GM18909 (cell line): ENCODE data around the gene KAT6B.

Source experiments
- ATAC-seq: cut with Tn5 transposase; IDR thresholded peaks from one replicate; pipeline ENCODE4 v1.9.1; 2021; ENCODE audit warnings: mild to moderate bottlenecking; ENCODE audit not compliant: unreplicated experiment, poor library complexity

Gene KAT6B

DNA sequence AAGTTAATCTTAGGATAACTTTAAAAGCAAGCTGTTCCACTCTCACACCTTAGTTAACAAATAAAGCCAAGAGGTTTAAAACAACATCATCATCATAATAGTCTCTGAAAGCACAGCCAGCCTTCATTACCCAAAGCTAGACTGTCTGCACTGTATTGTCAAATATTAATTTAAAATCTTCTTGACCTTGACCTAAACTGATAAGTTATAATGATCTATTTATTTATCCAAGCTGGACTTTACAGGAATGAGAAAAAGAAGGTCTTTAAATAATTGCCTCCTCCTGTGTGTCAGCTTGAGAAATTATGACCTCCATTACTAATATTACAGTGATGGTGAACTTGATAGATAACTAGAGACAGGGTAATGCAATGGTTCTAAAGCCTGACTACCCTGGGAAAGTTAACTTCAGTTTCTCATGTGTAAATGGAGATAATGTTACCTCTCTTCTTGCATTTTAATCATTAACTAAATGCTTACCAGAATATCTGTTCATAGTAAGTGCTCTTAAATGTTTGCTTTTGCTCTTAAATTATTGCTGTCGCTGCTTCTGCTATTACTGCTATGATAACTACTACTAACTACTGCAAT is 111.0 kb downstream of the KAT6B start:
- ATAC-seq, result no peak

DNA sequence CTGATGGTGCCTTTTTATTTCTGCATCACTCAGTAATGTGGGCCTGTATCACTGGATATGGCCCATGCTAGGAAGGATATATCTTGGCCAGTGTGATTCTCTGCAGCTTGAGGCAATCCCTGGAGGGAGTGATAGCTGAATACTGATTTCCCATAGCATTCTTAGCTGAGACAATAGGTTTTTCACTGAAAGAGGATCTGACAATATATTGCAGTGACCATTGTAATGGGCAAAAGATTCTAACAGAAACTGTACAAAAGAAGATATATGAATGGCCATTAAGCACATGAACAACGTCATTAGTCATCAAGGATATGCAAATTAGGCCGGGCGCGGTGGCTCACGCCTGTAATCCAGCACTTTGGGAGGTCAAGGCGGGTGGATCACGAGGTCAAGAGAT is 117.8 kb downstream of the KAT6B start:
- ATAC-seq, result no peak

DNA sequence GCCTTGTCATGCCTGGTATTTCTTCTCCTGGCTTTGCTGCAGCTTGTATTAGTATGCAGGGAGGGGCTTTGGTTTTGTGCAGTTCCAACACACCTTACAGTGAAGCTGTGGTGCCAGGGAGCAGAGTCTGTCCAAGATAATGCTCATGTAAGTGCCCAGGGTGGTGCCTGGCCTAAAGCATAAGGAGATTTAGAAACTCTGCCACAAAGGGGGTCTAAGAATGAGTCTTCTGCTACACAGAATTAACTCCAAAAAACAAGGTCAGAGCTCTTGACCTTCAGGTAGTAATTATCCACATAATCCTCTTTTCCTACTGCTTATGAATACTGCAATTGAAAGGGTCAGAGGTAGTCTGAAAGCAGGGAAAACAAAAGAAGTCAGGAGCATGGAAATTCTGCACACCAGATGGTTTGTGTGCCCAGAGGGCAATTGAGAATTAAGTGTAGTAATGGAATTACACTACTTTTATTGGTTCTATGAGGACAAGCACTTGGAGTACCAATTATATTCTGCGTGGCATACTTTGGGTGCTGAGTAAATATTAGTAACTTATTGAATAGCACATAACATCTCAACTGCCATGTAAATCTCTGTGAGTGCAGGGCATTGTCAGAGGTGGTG is 121.5 kb downstream of the KAT6B start:
- ATAC-seq, result no peak

DNA sequence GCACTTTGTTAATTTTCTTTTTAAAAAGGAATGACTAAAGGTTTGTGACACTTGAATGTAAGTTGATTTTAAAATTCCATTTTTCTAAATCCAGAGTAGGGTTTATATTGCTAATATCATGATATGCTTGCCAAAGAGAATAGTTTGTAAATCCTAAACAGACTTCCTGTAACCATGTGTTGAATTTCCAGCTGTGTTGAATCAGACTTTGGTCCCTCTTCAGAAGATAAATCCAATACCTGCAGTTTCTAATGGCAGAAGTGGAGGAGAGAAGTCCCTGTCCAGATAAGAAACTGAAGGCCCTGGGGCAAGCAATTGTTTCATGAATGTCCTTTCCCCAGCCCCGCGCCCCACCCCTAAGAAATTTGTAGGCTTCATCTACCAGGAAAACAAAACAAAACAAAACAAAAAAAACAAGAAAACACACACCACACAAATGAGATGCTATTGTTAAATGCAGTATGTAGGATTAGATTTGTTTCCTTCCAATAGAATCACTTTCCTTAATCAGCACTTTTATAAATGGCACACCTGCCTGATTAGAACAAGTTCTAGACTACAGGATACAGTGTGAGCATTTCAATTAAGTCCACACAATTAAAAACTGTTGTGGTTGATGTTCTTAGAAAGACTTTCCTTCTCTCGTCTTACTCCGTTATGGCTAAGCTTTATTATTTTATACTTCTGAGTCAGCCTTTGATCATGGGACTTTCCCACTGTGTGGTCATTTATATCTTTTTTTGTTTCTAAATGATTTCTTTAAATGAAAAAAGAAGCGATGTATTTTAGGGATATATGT is 122.8 kb downstream of the KAT6B start:
- no peak for ATAC-seq

DNA sequence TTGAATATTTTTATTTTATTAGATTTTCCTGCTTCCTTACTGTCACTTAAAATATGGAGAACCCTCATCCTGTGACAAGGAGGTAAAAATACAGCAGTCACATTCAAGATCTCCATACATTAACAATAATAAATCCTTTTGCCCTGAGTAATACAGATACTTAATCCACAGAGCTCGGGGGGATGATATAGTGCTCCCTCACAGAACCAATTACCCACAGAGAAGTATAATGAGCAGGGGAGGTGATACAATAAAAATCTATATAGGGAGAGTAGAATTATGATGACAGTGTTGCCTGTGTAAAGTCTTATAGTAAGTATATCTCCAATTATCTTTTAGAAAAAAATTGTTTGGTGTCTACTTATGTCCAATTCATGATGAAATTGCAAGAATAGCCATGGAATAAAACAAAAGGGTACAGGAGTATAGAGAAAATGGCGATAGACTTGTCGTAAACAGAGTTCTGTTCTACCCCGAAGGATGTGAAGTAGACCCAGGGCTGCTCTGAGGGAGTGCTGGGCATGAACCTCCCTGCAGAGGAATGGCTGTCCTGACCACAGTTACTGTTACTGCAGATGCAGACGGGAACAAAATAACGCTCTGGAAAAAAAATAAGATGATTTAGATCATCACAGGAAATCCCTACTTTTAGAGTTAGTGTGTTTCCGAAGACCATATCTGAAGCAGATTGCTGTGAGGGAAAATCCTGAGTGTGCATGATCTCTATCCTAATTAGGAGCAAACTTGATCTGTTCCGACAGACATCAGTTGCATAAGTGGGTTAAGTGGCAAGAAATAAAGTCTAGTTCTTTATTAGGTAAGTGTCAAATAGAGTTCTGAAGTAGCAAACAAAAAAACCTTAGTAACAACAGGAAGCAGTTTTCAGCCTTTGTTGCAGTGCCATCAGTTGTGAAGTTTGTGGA is 123.7 kb downstream of the KAT6B start:
- ATAC-seq, result no peak

DNA sequence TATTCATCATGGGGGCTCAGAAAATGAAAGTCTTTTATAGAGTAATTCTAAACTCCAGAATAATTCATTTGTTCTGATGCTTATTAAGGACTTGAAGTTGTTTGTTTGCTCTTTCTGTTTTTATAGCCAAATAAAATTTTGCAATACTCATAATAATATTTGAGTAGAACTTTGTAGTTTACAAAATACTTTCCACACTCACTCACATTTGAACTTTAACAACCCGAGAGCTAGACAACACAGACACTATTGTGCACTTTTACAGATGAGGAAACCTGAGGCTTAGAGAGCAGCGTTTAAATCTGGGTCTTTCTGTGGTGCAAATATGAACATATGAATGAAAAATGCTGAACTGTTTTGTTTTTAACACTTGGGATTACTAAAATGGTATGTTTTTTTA is 126.8 kb downstream of the KAT6B start:
- ATAC-seq, result no peak

DNA sequence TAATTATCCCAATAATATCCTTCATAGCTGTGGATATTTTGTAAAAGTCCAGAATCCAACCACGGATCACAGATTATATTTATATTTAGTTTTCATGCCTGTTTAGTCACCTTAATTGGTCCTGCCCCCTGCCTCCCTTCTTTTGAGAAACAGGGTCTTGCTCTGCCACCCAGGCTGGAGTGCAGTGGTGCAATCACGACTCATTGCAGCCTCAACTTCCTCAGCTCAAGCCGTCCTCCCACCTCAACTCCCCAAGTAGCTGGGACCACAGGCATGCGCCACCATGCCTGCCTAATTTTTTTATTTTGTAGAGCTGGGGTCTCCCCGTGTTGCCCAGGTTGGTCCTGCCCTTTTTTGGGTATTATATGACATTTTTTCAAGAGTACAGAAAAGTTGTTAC is 129.4 kb downstream of the KAT6B start:
- no peak for ATAC-seq

DNA sequence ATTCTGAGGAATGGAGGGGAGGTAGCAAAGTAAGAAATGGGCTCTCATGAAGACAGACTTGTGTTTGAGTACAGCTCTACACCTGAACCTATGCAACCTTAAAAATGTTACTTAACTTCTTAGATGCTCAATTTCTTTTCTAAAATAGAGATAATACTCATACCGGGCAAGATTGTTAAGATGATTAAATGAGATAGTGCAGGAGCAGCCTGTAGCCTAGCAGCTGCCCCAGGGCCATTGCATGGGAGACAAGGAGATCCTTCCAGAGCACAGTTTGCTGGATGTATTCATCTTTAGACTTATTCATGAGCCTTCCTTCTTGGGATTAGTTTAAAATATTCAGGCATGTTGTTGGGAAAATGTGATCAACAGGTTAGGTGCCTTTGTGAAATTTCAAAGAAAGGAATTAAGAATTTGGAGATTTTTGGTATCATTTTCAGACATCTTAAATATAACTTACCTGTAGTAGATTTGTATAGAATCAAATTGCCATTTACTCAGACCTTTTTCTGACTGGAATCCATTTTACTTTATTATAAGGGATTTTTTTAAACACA is 130.2 kb downstream of the KAT6B start:
- no peak for ATAC-seq

DNA sequence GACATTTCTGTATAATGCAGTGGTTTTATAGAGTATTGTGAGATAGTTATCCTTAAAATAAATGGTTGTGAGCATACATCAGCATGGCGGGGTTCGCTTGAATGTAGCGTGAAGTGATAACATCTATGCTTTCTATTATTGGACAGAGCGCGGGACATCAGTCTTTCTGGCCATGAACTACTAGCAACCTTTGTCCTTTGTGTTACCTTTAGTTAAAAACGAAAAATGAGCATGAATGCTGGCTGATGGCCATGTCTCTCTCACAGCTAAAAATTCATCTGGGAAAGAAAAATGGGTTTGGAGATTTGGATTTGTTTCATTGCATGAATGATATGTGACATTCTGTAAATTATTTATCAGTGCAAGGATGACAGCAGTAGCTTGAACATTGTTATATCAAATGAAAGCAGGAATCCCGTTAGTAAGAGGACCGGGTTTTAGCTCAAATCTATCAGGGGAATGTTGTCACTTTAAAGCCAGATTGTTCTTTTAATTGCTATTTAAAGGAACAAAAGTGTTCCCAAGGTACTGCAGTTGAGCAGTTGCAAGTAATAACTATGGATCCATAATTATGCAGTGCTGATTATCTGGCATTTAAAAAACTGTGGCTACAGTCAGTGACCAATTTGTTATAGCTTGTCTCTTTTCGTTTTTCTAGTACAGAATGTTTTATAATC is 131.0 kb downstream of the KAT6B start:
- no peak for ATAC-seq

DNA sequence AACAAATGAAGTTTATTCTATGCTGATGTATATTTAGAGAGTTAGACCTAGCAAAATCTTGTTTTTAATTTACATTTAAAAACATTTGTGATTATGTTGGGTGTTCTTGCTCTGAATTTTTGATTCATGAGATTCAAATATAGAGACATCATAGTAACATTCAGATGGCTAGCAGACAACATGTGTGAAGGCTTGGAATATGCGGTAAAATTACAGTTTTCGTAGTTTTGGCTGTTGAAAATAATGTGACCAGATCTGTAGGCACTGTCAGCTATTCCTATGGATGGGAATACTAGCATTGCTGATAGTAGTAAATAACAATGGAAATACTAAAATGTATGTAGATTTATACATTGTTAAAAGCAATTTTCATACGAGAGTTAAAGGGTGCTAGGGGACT is 131.9 kb downstream of the KAT6B start:
- no peak for ATAC-seq

DNA sequence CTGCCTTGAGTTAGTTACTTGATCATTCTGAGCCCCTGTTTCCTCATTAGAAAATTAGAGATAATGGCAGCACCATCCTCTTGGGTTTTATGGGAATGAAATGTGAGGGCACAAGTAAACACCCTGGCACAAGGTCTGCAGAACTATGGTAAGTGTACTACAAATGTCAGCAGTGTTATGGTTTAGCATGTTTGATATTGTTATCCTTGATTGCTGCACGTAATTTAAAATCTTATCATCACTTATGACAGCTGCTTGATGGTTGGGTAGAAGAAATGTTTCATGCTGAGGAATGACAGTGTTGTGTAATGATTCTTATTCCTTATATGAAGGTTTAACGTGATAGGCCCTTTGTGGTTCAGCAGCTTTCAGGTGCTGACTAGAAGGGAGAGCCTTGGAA is 134.3 kb downstream of the KAT6B start:
- ATAC-seq, result no peak

DNA sequence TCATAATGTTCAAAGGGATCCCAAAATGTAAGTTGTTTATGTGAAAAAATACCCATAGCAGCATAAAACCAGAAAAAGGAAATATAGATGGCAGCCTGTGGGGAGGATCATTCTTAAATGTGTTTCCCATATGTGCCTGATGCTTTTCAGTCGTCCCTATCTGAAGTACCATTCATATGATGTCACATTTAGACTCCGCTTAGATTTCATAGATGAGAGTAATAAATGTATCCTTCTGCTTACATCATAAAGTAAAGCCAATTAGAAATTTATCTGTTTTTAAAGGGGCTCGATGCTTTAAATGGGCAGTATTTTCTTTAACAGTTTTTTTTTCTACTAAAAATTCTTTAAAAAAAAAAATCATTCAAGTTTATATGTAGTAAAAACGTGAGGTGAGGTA is 136.1 kb downstream of the KAT6B start:
- no peak for ATAC-seq

DNA sequence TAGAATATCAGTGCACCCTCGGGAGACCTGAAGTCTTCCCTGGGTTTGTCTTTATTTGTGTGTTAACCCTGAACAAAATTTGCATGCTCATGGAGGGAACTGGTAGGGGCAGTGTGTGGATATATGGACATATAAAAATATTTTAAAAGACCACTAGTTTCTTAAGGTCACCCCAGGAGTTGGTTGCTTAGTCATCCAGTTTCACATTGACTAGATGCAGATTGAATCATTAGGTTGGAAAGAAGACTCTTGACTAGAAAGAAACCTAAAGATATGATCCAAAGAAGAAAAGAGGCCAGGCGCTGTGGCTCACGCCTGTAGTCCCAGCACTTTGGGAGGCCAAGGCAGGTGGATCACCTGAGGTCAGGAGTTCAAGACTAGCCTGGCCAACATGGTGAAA is 137.1 kb downstream of the KAT6B start:
- peak; percentile 57 for ATAC-seq

DNA sequence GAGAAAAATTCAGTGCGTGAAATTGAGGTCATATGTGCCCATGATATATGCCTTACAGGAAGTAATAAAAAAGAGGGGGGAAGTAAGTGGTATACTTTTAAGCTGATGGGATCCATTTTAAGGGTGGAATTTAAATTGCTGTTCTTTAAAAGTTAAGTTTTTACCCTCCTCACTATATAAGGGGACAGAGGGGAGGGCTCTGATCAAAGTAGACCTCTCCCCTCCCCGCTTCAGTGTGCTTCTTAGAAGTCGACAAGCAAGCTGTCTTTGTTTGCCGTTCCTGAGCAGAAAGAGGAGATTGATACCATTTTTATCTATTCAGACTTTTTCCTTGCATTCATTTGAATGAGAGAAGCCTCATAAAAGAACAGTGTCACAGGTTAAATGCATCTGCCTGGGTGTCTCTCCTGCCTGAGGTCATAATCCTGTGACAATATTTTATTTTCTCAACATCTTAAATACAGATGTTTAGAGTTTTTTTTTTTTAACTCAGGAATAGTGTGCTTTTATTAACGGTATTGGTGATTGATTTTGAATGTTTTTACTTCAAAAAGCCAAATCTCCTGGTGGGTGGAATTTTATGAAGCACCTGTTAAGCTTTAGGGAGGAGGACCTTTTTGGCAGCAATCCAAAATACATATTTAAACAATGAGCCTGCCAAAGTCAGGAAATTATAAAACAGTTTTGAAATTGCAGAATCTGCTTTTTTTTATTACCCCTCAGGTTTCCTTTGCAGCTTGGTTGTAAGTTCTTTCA is 141.7 kb downstream of the KAT6B start:
- ATAC-seq, result no peak

DNA sequence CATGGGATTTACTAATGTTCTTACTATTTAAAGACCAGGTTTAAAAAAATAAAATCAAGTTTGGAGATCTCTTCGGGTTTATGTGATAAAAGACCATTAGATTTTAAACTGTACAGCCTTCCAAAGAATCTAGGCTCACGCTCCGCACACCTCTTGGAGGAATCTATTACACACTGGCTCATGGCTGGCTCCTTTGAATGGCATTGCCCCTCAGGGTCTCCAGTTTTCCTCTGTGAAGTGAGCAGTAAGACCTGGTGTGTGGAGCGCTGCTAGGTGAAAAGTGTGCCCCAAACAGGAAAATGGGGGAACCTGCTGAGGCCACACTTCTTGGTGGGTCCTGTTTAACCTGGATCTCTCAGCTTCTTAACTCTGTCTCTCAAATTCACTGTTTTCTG is 142.3 kb downstream of the KAT6B start:
- ATAC-seq, result no peak

DNA sequence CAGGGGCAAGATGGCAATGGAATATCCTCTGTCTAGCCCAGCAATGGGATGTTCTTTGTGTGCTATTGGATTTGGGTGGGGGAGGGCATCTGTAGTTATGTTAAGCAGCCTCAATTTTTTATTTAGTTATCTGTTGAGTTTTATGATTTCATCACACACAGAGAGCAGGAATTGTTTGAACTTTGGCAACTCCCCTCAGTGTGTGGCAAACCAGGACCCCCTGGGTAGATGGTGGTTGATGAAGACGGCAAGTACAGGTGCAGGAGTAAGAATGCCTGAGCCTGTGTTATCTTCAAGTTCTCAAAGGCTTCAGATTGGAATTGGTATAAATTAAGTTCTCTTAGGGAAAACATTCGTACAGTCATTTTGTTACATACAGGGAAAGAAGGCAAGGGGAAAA is 142.7 kb downstream of the KAT6B start:
- ATAC-seq, result no peak

DNA sequence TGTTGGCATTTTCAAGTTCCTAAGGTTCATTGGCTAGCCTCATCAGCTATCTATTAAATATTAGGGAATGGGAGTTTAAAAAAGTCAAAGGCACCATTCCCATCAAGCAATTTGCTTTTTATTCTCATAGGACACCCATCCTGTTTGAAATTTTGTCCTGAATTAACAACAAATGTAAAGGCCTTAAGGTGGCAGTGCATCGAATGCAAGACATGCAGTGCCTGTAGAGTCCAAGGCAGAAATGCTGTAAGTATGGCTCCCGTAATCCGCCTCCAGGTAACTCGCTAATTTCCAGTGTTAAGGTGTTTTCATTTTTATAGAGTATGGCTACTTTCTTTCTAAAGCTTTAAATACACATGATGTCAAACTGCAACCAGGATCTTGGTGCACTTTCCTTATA is 143.1 kb downstream of the KAT6B start:
- no peak for ATAC-seq

DNA sequence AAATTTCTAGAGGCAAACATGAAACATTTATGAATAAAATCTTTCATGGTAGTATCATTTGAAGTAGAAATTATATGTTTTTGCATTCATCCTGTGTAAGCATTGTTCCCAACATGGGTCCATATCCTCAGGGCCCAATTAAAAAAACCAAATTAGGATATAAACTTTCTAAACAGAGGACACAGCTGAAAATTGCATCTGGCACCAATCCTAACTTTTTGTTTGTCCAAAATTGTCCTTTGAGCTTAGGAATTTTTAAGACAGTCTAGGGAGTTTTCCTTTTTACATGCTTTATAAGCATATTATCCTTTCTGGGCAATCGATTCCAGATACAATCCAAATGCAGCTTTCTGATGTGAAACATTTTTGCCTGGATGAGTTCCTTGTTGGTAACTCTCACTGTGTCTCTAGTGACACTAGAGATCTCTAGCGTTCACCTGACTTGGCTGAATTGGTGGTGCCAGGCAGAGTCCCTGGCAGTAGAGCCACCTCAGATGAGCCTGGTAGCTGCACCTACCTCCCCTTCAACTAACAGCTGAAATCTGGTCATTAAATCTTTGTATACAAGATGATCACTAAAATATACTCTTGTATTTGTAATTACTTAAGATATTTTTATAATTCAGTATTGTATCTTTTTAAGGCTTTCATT is 147.5 kb downstream of the KAT6B start:
- ATAC-seq, result no peak

DNA sequence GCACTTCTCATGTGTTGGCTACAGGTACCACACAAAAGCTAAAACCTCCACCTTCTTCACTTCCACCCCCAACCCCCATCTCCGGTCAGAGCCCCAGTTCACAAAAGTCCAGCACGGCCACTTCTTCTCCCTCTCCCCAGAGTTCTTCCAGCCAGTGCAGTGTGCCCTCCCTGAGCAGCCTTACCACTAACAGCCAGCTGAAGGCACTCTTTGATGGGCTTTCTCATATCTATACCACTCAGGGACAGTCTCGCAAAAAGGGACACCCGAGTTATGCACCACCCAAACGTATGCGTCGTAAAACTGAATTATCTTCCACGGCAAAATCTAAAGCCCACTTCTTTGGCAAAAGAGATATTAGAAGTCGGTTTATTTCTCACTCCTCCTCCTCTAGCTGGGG is 149.4 kb downstream of the KAT6B start:
- ATAC-seq, result no peak
